OCI-LY7 (cell line): ENCODE data around the gene KRT16.

Experiments used
- EZH2phosphoT487 ChIP-seq: fragments of 200-600 bp; sonication (generic); IDR thresholded peaks from 2 replicates; pipeline ENCODE4 v1.6.1; 2018; ENCODE audit warnings: low read depth, borderline replicate concordance, mild to moderate bottlenecking, mixed run types, antibody characterized with exemption, low read length, moderate library complexity, mixed read lengths
- TF ChIP-seq, protein P1 (sequence below): fragments of 200-600 bp; sonication (generic); conservative IDR thresholded peaks from 2 replicates; pipeline ENCODE4 v1.5.1; 2014; ENCODE audit warnings: mild to moderate bottlenecking, antibody characterized with exemption, low read length, moderate library complexity, mixed read lengths

- TF ChIP-seq, protein P1, sequence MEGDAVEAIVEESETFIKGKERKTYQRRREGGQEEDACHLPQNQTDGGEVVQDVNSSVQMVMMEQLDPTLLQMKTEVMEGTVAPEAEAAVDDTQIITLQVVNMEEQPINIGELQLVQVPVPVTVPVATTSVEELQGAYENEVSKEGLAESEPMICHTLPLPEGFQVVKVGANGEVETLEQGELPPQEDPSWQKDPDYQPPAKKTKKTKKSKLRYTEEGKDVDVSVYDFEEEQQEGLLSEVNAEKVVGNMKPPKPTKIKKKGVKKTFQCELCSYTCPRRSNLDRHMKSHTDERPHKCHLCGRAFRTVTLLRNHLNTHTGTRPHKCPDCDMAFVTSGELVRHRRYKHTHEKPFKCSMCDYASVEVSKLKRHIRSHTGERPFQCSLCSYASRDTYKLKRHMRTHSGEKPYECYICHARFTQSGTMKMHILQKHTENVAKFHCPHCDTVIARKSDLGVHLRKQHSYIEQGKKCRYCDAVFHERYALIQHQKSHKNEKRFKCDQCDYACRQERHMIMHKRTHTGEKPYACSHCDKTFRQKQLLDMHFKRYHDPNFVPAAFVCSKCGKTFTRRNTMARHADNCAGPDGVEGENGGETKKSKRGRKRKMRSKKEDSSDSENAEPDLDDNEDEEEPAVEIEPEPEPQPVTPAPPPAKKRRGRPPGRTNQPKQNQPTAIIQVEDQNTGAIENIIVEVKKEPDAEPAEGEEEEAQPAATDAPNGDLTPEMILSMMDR, result no peak
- no peak for TF ChIP-seq EZH2phosphoT487
These were observed 47.2 kb downstream of the KRT16 start for GRCh38 chr17:41565338-41565737.
